ENCODE measurements around the gene MEX3D. TPM values are rescaled to one million over a fixed set of nuclear protein-coding genes. Genes with fewer than 3 reads are reported as not detected.
"Not testable (repeated sequence)": the region's sequence is repeated elsewhere in the genome, so short reads cannot be mapped to it uniquely, and the experiment has no call there.

Gene MEX3D
- total RNA-seq, 1 donor from 2014 or later = 52.1 TPM

DNA sequence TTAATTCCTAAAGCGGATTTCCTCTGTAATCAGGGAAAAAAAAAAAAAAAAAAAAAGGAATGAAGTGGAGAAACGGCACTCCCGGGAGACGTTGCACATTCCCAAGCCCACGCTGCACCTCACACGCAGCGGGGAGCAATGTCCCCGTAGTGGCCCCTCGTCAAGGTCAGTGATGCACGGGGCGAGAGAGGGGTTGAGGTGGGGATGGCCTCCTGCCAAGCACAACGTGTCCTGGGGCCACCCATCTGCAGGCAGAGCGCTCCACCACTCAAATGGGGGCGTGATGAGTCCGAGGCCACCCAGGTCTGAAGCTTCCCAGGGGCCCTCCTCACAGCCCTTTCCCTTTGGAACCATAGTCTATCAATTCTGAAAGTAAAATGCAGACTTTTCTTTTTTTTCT is 29.1 kb downstream of the MEX3D start:
- no peak overlapping the region for H2AFZ ChIP-seq (ENCODE audit: low read depth, low read length)
- DNase-seq (ENCODE audit: low read depth) = no peak
- TF ChIP-seq, protein P1, sequence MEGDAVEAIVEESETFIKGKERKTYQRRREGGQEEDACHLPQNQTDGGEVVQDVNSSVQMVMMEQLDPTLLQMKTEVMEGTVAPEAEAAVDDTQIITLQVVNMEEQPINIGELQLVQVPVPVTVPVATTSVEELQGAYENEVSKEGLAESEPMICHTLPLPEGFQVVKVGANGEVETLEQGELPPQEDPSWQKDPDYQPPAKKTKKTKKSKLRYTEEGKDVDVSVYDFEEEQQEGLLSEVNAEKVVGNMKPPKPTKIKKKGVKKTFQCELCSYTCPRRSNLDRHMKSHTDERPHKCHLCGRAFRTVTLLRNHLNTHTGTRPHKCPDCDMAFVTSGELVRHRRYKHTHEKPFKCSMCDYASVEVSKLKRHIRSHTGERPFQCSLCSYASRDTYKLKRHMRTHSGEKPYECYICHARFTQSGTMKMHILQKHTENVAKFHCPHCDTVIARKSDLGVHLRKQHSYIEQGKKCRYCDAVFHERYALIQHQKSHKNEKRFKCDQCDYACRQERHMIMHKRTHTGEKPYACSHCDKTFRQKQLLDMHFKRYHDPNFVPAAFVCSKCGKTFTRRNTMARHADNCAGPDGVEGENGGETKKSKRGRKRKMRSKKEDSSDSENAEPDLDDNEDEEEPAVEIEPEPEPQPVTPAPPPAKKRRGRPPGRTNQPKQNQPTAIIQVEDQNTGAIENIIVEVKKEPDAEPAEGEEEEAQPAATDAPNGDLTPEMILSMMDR (IDR thresholded peaks at IDR 0.05; ENCODE audit: insufficient read depth, low read depth, low read length) = no peak
- TF ChIP-seq EZH2 (IDR thresholded peaks at IDR 0.05; ENCODE audit: insufficient read depth, low read length) = no peak
- H3K27me3 Mint-ChIP-seq (ENCODE audit: low read depth, unreplicated experiment) = peaks cover 19% of the 10 kb centered on the region
- H3K9me3 ChIP-seq (ENCODE audit: insufficient read depth, low read depth, low read length) = peaks cover 2% of the 10 kb centered on the region
- no peaks in the 10 kb centered on the region for H3K36me3 Mint-ChIP-seq (ENCODE audit: low read depth, unreplicated experiment)
- no peak overlapping the region for H3K9ac ChIP-seq (ENCODE audit: low read length)
- no peak overlapping the region for H3K27ac ChIP-seq (ENCODE audit: low read depth, low read length)
- FAIRE-seq = no peak
- no peak overlapping the region for H3K4me3 Mint-ChIP-seq (ENCODE audit: unreplicated experiment)
- H4K20me1 ChIP-seq (ENCODE audit: insufficient read depth, low read length) = no peaks in the 10 kb centered on the region
- H3K4me3 ChIP-seq (ENCODE audit: insufficient read depth, low read depth, low read length) = no peak overlapping the region
- no peaks in the 10 kb centered on the region for H3K27me3 ChIP-seq (ENCODE audit: insufficient read depth, low read length)
- no peaks in the 10 kb centered on the region for H3K9me3 Mint-ChIP-seq (ENCODE audit: unreplicated experiment)
- H3K79me2 ChIP-seq (ENCODE audit: insufficient read depth, low read length) = no peaks in the 10 kb centered on the region
- no peaks in the 10 kb centered on the region for H3K36me3 ChIP-seq (ENCODE audit: insufficient read depth, low read length)
- H3K27ac Mint-ChIP-seq (ENCODE audit: unreplicated experiment) = peak overlapping the region; percentile 34
- peak overlapping the region; percentile 54 for H3K4me2 ChIP-seq (ENCODE audit: low read length)
- no peaks in the 10 kb centered on the region for H3K4me1 ChIP-seq (ENCODE audit: insufficient read depth, low read length)
- no peaks in the 10 kb centered on the region for H3K4me1 Mint-ChIP-seq (ENCODE audit: low read depth, unreplicated experiment)

DNA sequence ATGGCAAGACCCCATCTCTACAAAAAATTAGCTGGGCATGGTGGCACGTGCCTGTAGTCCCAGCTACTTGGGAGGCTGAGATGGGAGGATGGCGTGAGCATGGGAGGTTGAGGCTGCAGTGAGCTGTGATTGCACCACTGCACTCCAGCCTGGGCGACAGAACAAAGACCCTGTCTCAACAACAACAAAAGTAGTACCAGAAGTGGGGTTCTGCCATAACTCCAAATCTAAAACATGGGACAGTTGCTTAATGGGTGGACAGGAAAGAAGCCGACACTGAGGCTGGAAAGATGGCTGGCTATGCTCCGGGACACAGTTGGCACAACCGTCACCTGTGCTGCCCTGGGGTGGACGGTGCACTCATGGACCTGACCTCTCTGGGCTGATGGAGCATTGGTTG is 32.4 kb downstream of the MEX3D start:
- H3K4me1 Mint-ChIP-seq (ENCODE audit: low read depth, unreplicated experiment); DNase-seq (ENCODE audit: low read depth); H3K36me3 Mint-ChIP-seq (ENCODE audit: low read depth, unreplicated experiment); H3K9ac ChIP-seq (ENCODE audit: low read length); H3K27ac Mint-ChIP-seq (ENCODE audit: unreplicated experiment); H4K20me1 ChIP-seq (ENCODE audit: insufficient read depth, low read length); FAIRE-seq; H3K4me1 ChIP-seq (ENCODE audit: insufficient read depth, low read length); H3K4me3 Mint-ChIP-seq (ENCODE audit: unreplicated experiment); H3K27me3 ChIP-seq (ENCODE audit: insufficient read depth, low read length); H3K27ac ChIP-seq (ENCODE audit: low read depth, low read length); H3K36me3 ChIP-seq (ENCODE audit: insufficient read depth, low read length); H3K9me3 Mint-ChIP-seq (ENCODE audit: unreplicated experiment); H3K4me2 ChIP-seq (ENCODE audit: low read length); H2AFZ ChIP-seq (ENCODE audit: low read depth, low read length); H3K9me3 ChIP-seq (ENCODE audit: insufficient read depth, low read depth, low read length); H3K79me2 ChIP-seq (ENCODE audit: insufficient read depth, low read length); H3K4me3 ChIP-seq (ENCODE audit: insufficient read depth, low read depth, low read length): not testable (repeated sequence)
- H3K27me3 Mint-ChIP-seq (ENCODE audit: low read depth, unreplicated experiment) = peaks cover 15% of the 10 kb centered on the region

DNA sequence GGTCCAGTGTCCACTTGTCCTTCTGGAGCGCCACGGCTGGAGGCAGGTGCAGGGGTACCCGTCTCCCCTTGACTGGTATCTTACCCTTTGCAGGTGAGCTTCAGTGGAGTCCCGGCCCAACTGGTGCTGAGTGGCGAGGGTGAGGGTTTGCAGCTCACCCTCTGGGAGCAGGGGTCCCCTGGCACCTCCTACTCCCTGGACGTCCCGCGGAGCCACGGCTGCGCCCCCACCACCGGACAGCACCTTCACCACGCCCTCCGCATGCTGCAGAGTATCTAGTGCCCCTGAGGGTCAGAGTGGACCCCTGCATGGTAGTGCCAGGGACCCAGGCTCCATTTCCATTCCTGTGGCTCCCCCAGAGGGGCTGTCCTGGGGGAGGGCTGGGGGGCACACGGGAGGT is 33.2 kb downstream of the MEX3D start:
- H3K36me3 Mint-ChIP-seq (ENCODE audit: low read depth, unreplicated experiment) = peaks cover 1% of the 10 kb centered on the region
- no peak for FAIRE-seq
- no peak overlapping the region for H3K4me3 Mint-ChIP-seq (ENCODE audit: unreplicated experiment)
- H3K9me3 Mint-ChIP-seq (ENCODE audit: unreplicated experiment) = no peaks in the 10 kb centered on the region
- Histone ChIP-seq H3K4me1 (ENCODE audit: insufficient read depth, low read length) (no peaks in the 10 kb centered on the region), H3K4me2 (ENCODE audit: low read length) (no peak overlapping the region), H3K9ac (ENCODE audit: low read length) (no peak overlapping the region), H2AFZ (ENCODE audit: low read depth, low read length) (no peak overlapping the region), H3K9me3 (ENCODE audit: insufficient read depth, low read depth, low read length) (peaks cover 2% of the 10 kb centered on the region), H3K27me3 (ENCODE audit: insufficient read depth, low read length) (no peaks in the 10 kb centered on the region), H3K36me3 (ENCODE audit: insufficient read depth, low read length) (no peaks in the 10 kb centered on the region), H4K20me1 (ENCODE audit: insufficient read depth, low read length) (no peaks in the 10 kb centered on the region), H3K79me2 (ENCODE audit: insufficient read depth, low read length) (no peaks in the 10 kb centered on the region), H3K27ac (ENCODE audit: low read depth, low read length) (no peak overlapping the region), H3K4me3 (ENCODE audit: insufficient read depth, low read depth, low read length) (no peak overlapping the region)
- TF ChIP-seq EZH2 (IDR thresholded peaks at IDR 0.05; ENCODE audit: insufficient read depth, low read length) = no peak
- TF ChIP-seq, protein P1 (IDR thresholded peaks at IDR 0.05; ENCODE audit: insufficient read depth, low read depth, low read length) = no peak
- no peak for DNase-seq (ENCODE audit: low read depth)
- H3K27me3 Mint-ChIP-seq (ENCODE audit: low read depth, unreplicated experiment) = peaks cover 12% of the 10 kb centered on the region
- H3K27ac Mint-ChIP-seq (ENCODE audit: unreplicated experiment) = no peak overlapping the region
- H3K4me1 Mint-ChIP-seq (ENCODE audit: low read depth, unreplicated experiment) = no peaks in the 10 kb centered on the region
